Skeletal muscle satellite cell (primary cell): ENCODE measurements around the gene PTPN2. TPM values are rescaled to one million over a fixed set of nuclear protein-coding genes. Genes with fewer than 3 reads are reported as not detected.

ENCODE experiments used
- H3K27me3 ChIP-seq: 2 replicates; pipeline ENCODE4 v1.7.0; 2013; ENCODE audit warnings: low read length; ENCODE audit not compliant: control insufficient read depth, insufficient read depth
- H3K36me3 ChIP-seq: 2 replicates; pipeline ENCODE4 v1.7.0; 2013; ENCODE audit warnings: mild to moderate bottlenecking, control low read depth, low read length; ENCODE audit not compliant: insufficient read depth
- H3K4me1 ChIP-seq: 2 replicates; pipeline ENCODE4 v1.7.0; 2013; ENCODE audit warnings: low read length; ENCODE audit not compliant: control insufficient read depth, insufficient read depth
- H3K4me2 ChIP-seq: 2 replicates; pipeline ENCODE4 v1.7.0; 2013; ENCODE audit warnings: mild to moderate bottlenecking, low read length
- H3K4me3 ChIP-seq: 2 replicates; pipeline ENCODE4 v1.7.0; 2013; ENCODE audit warnings: low read length
- H3K9ac ChIP-seq: 2 replicates; pipeline ENCODE4 v1.7.0; 2013; ENCODE audit warnings: mild to moderate bottlenecking, low read depth, low read length, moderate library complexity
- H3K9me3 ChIP-seq: replicated peaks from 2 replicates; pipeline ENCODE4 v1.7.0; 2013; ENCODE audit warnings: mild to moderate bottlenecking, control low read depth, low read length
- small RNA-seq: library from RNA; depleted of rRNA; stranded (forward); fragments of <200 nt; gene quantifications from one replicate; pipeline ENCODE3, GENCODE V24; 2012

The PTPN2 gene

GRCh38 chr18:12750715-12751502 is 133.1 kb downstream of the PTPN2 start:
- Histone ChIP-seq H3K9me3 (no peaks in the 10 kb centered on the region), H3K4me3 (no peak overlapping the region), H3K4me1 (peaks cover 31% of the 10 kb centered on the region), H3K36me3 (no peaks in the 10 kb centered on the region), H3K27me3 (no peaks in the 10 kb centered on the region), H3K4me2 (peak overlapping the region; percentile 33), H3K9ac (no peak overlapping the region)

GRCh38 chr18:12750076-12750714 is 133.8 kb downstream of the PTPN2 start:
- H3K36me3 ChIP-seq = no peaks in the 10 kb centered on the region
- no peaks in the 10 kb centered on the region for H3K9me3 ChIP-seq
- H3K9ac ChIP-seq = no peak overlapping the region
- H3K4me3 ChIP-seq = no peak overlapping the region
- peaks cover 31% of the 10 kb centered on the region for H3K4me1 ChIP-seq
- no peaks in the 10 kb centered on the region for H3K27me3 ChIP-seq
- H3K4me2 ChIP-seq = peak overlapping the region; percentile 33

GRCh38 chr18:12749121-12749520 is 134.9 kb downstream of the PTPN2 start:
- H3K9ac ChIP-seq = peak overlapping the region; percentile 4
- no peak overlapping the region for H3K4me3 ChIP-seq
- no peaks in the 10 kb centered on the region for H3K36me3 ChIP-seq
- no peaks in the 10 kb centered on the region for H3K9me3 ChIP-seq
- peaks cover 31% of the 10 kb centered on the region for H3K4me1 ChIP-seq
- H3K27me3 ChIP-seq = no peaks in the 10 kb centered on the region
- peak overlapping the region; percentile 16 for H3K4me2 ChIP-seq

- H3K4me3 ChIP-seq = no peak overlapping the region
- H3K36me3 ChIP-seq = no peaks in the 10 kb centered on the region
- H3K9me3 ChIP-seq = no peaks in the 10 kb centered on the region
- no peaks in the 10 kb centered on the region for H3K27me3 ChIP-seq
- peak overlapping the region; percentile 4 for H3K9ac ChIP-seq
- H3K4me1 ChIP-seq = peaks cover 31% of the 10 kb centered on the region
- H3K4me2 ChIP-seq = peak overlapping the region; percentile 16
Measured at GRCh38 chr18:12748671-12749070, 135.4 kb downstream of the PTPN2 start.

- Histone ChIP-seq H3K9me3 (no peaks in the 10 kb centered on the region), H3K36me3 (no peaks in the 10 kb centered on the region), H3K9ac (no peak overlapping the region), H3K4me1 (peaks cover 36% of the 10 kb centered on the region), H3K27me3 (no peaks in the 10 kb centered on the region), H3K4me2 (no peak overlapping the region), H3K4me3 (no peak overlapping the region)
Measured at GRCh38 chr18:12747530-12748315, 136.3 kb downstream of the PTPN2 start.

GRCh38 chr18:12745095-12745795 is 138.8 kb downstream of the PTPN2 start:
- no peaks in the 10 kb centered on the region for H3K9me3 ChIP-seq
- no peak overlapping the region for H3K9ac ChIP-seq
- H3K4me2 ChIP-seq = no peak overlapping the region
- H3K27me3 ChIP-seq = no peaks in the 10 kb centered on the region
- H3K4me3 ChIP-seq = no peak overlapping the region
- H3K36me3 ChIP-seq = no peaks in the 10 kb centered on the region
- peaks cover 39% of the 10 kb centered on the region for H3K4me1 ChIP-seq

- Histone ChIP-seq H3K4me3 (no peak overlapping the region), H3K9me3 (no peaks in the 10 kb centered on the region), H3K9ac (no peak overlapping the region), H3K27me3 (no peaks in the 10 kb centered on the region), H3K4me1 (peaks cover 28% of the 10 kb centered on the region), H3K36me3 (no peaks in the 10 kb centered on the region), H3K4me2 (no peak overlapping the region)
Measured at GRCh38 chr18:12744103-12744502, 139.9 kb downstream of the PTPN2 start.

GRCh38 chr18:12742453-12742852 is 141.6 kb downstream of the PTPN2 start:
- Histone ChIP-seq H3K9me3 (no peaks in the 10 kb centered on the region), H3K4me3 (no peak overlapping the region), H3K27me3 (no peaks in the 10 kb centered on the region), H3K9ac (no peak overlapping the region), H3K36me3 (no peaks in the 10 kb centered on the region), H3K4me2 (peak overlapping the region; percentile 10), H3K4me1 (peaks cover 18% of the 10 kb centered on the region)

Small RNA genes lying within 50 kb of the gene (small RNA-seq; reads per million reads assigned to genes)
- gene RF00019 = not detected
